Measurements from ENCODE around the gene CSRP2. TPM values are rescaled to one million over a fixed set of nuclear protein-coding genes. Genes with fewer than 3 reads are reported as not detected.

Gene CSRP2
- 12.7 and 44.8 TPM in 2 replicates for total RNA-seq

GRCh38 chr12:76878899-76879709, at the start of gene CSRP2:
Gene CSRP2 (minus strand): TSS chr12:76879019. CDS start chr12:76866260, 12,759 bp downstream.

Other genes starting within 250 kb of the CSRP2 start
- gene ZDHHC17, start 114.9 kb downstream of the CSRP2 start, total RNA-seq = 11.2 and 19.3 TPM in 2 replicates
- gene E2F7, start 186.6 kb upstream of the CSRP2 start, total RNA-seq = 2.0 and 10.9 TPM in 2 replicates

Data from mesangial cell (primary cell).